ENCODE results near the gene AOX1.
"Not testable (repeated sequence)": the region's sequence is repeated elsewhere in the genome, so short reads cannot be mapped to it uniquely, and the experiment has no call there.

Gene AOX1

DNA sequence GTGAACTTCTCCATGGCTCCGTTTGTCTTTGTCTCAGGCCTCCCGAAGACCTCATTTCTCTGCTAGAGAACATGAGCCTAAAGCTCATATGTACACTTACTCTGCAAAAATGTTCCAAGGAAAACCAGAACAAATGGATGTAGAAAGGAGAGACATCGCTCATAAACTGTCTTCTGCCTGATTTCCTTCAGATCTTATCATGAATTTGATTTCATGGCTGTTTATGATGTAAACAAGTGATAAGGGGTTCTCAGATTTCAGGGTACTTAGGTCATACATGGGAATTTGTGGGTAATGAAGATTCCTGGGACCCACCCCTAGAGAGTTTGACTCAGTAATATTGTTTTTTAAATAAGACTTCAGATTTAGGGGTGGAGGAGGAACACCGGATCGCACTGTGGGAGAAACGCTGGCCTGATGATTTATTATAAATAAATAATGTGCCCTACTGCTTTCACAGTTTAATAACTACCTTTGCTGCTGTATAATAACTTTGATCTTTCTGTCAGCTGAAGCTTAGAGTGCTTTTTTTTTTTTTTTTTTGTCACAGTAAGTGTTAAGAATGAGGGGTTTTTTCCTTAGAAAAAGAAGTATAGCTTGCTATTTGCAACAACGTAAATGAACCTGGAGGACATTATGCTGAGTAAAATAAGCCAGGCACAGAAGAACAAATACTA, 14.9 kb downstream of the AOX1 start:
- no peak for DNase-seq (ENCODE audit: low read depth in 2 of 2, low spot score in 1 of 2)

DNA sequence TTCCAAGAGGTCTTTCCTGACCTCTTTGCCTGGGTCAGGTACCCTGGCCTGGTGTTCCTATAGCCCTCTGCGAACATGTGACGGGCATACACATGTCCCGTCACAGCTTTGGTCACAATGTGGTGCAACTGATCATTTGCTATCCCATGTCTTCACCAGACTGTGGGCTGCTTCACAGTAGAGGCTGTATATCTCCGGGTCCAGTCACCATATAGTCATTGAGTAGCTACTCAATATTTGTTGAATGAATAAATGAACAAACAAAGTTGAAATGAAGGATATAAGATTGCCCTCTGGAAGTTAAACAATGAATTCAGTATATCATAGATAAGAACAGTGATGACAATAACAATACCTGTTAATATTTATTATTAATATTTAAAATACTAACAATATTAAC, 16.8 kb downstream of the AOX1 start:
- DNase-seq (ENCODE audit: low read depth in 2 of 2, low spot score in 1 of 2) = no peak

DNA sequence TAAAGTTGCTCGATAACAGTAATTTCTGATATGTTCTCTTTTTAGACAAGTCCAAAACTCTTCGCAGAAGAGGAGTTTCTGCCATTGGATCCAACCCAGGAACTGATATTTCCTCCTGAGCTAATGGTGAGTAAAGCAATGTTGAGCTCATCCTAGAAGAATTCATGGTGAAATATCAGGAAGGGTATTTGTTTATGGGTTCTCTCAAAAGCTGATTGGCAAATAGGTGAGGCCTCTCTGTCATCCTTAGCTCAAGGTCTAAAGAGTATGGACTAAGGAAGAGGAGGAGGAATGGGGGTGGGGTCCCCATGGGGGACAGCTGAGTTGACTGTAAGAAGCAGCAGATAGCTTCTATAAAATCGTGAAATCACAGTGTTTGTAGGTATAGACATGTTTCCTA, 18.2 kb downstream of the AOX1 start:
- no peak for DNase-seq (ENCODE audit: low read depth in 2 of 2, low spot score in 1 of 2)

DNA sequence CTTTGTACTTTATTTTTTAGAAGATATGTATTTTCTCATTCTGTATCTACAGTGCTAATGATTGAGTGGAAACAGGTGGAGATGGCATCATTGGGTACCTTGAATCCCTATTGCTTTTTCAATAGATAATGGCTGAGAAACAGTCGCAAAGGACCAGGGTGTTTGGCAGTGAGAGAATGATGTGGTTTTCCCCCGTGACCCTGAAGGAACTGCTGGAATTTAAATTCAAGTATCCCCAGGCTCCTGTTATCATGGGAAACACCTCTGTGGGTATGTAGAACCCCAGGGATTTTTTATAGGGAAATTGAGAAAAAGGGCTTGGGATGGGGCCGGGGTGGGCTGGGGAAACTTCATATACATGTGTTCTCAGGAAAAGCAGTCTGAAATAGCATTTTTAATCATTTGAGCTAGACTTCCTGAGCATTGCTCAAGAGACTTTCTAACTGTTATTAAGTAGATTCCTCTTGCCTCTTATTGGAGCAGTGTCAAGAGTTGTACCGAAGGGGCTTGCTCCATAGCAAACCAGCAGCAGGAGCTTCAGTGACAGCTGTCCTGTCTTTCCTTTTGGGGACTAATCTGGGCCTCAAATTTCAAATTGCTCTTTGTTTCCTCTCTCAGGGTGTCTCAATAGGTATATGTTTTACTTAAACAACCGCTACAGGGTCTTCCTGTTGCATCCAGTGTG, 18.9 kb downstream of the AOX1 start:
- no peak for DNase-seq (ENCODE audit: low read depth in 2 of 2, low spot score in 1 of 2)

DNA sequence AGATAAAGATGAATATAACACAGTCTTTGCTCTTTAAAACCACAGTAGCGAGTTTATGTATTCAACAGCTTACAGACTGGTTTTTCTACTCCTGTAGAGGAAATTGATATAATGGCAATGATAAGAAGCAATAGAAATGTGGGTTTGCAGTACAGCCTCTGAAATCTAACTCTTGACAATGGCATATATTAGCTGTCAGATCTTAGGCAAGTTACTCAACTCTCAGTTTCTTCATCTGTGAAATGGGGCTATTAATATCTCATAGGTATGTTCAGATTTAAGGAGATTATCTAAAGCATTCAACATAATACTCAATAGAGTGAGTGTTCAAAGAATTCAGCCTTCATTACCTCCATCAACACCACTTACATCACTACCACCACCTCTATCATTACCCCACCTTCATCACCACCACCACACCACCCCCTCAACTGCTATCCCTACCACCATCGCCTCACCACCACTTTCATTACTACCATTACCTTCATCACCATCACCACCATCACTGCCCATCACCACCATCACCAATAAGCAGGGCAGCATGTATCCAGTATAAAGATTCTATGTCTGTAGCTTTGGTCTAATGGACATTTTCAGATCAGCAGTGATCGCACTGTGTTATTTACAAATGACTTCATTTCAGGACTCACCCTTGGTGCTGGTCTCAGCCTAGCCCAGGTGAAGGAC, 22.7 kb downstream of the AOX1 start:
- DNase-seq (ENCODE audit: low read depth in 2 of 2, low spot score in 1 of 2) = no peak

DNA sequence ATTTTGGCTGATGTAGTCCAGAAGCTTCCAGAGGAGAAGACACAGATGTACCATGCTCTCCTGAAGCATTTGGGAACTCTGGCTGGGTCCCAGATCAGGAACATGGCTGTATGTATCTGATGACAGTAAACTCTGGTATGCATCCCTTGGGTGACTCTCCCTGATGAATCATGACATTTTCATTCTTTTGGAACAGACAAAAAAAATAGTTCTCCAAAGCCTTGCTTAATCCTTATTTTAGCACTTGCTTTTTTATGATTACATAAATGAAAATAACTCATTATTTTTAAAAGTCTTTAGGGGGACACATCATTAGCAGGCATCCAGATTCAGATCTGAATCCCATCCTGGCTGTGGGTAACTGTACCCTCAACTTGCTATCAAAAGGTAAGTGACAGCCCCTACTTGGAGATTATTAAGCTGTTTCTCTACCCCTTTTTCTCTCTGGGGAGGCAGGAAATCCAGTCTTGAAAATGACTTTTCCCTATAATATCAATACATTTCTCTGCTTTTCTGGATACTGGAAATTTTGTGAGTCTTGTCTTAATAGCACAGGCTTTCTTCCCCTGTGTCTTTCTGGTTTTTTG, 23.3 kb downstream of the AOX1 start:
- no peak for DNase-seq (ENCODE audit: low read depth in 2 of 2, low spot score in 1 of 2)

DNA sequence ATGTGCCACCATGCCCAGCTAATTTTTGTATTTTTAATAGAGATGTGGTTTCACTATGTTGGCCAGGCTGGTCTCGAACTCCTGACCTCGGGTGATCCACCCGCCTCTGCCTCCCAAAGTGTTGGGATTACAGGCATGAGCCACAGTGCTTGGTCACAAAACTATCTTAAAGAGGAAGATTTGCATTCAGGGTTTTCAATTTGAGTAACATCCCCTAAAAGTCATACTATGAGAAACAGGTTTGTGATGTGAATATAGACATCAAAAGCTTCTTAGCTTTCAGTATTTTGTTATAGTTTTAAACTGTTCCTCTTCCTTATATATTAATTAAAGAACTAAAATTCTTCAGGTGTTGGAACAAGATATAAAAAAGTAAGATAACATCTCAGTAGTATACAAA, 24.4 kb downstream of the AOX1 start:
- not testable (repeated sequence) for DNase-seq (ENCODE audit: low read depth in 2 of 2, low spot score in 1 of 2)

DNA sequence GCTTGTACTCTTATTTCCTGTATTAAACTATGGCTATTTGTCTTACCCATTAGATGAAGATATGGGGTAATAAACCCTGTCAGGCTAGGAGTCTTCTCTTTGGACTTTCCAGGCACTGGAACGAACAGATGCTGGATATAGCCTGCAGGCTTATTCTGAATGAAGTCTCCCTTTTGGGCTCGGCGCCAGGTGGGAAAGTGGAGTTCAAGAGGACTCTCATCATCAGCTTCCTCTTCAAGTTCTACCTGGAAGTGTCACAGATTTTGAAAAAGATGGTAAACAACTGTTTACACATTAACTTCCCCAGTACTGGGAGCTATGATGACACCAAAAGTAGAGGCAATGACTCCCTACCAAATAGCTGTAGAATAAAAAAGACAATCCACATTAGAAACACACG, 27.9 kb downstream of the AOX1 start:
- no peak for DNase-seq (ENCODE audit: low read depth in 2 of 2, low spot score in 1 of 2)

DNA sequence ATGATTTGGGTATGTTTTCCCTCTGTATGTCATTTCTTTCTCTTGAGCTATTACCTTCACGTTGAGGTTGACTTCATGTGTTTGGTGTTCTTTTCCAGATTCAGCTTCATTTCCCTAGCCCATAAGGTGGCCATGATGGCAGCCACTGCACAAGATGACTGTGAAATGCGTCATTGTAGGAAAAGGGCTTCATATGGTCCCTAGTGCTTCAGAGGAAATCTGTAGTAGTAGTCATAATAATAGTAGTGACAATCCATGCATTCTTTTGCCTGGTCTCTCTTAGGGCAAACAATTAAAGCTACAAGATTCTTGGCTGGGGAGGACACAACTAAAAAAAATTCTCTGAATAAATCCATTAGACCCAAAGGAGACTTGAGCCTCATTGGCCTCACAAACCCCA, 28.4 kb downstream of the AOX1 start:
- no peak for DNase-seq (ENCODE audit: low read depth in 2 of 2, low spot score in 1 of 2)

DNA sequence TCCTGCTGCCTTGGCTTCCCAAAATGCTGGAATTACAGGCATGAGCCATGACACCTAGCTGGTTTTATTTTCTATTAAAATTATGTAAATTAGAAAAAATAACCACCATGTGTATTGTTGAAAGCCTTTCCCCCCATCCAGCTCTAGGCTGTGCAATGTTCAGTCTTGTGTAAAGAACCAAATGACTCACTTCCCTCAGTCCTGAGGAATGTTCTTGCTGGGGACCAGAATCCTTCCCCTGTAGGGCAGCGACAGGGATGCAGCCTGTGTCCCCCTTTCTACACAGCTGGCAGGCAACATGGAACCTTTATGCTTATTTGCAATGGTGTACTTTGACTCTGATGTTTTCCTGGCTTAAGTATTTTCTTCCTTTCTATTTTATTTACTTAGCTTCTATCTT, 29.4 kb downstream of the AOX1 start:
- no peak for DNase-seq (ENCODE audit: low read depth in 2 of 2, low spot score in 1 of 2)

DNA sequence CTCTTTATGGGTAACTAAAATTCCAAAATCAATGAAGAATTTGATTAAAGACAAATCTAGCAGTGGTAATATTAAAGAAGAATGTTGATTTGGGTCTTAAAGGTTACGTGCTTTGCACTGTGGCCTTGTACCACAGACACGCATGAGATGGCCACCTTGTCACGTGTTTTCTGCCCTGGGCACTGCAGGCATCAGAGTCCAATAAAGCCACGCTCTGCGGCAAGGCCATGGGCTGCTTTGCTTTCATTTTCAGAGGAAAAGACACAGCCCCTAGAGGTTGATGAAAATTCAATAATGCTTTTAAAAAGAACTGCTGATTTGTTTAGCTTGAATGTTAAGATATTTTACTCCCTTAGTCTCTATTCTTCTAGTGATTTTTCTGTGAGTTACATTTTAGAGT, 30.4 kb downstream of the AOX1 start:
- DNase-seq (ENCODE audit: low read depth in 2 of 2, low spot score in 1 of 2) = no peak

DNA sequence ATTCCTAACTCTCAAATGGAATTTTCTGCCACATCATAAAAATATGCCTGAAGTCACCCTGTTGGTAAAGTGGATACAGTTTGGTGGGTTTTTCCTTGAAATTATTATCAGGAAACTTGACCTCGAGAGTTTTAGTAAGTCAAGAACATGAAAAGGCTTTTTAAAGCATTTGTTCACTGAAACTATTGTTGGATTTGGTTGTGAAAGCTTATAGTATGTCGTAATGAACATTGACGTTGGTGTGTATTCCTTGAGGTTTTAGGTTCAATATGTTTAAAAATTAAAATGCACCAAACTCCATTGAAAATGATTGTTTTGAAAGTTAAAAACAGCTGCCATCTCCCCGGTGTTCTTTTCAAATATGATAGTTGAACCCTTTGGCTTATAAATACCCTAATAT, 30.8 kb downstream of the AOX1 start:
- no peak for DNase-seq (ENCODE audit: low read depth in 2 of 2, low spot score in 1 of 2)

DNA sequence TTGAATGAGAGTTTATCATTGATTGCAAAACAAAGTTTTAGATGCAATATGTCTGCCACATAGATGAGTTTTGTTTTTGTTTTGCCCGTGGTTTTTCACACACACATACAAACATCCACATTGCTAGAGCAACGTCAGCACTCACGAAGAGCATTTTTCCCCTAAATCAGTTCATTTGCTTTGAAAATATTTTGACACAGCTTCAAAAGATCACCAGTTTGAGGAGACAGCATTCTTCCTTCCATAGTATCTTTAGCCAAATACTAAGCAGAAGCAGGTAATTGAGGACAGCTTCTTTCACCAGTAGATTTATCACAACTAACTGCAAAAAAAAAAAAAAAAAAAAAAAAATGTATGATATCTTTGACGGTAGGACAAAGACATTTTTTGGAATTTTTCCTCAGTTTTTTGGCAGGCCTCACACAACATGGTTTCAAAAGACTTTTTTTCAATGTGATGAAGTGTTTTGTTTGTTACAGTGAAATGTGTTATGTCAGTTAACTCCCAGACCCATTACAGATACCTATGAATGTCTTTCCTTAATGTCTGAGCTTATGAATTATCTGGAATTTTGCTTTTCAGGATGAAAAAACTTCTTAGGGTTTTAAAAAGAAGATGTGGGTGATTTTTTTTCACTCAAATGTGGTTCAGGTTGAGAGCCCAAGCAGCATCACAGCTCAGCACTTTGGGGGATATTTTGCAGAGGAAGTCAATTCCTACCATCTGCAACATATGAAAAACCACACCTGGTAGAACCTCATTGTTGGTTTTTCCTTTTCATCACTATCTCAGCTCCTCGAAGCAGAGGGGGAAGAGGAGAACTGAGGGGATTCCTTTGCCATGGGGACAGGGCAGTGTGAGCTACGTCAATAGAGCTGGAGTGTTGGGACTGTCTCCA, 31.6 kb downstream of the AOX1 start:
- no peak for DNase-seq (ENCODE audit: low read depth in 2 of 2, low spot score in 1 of 2)

DNA sequence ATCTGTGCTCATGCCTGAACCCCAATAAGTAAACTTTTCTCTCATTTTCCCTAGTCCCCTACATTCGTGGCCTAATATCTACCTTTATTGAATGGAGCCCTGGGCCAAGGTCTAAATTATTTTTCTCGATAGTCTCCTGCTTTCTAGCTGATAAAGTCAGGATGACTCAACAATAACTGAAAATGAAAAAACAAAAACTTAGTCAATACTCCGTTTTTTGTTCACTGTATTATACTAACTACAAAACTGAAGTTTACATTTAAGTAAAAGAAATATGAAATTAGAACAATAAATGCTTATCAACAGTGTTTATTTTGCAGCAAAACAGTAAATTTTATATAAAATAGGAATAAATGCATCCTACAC, 32.2 kb downstream of the AOX1 start:
- no peak for DNase-seq (ENCODE audit: low read depth in 2 of 2, low spot score in 1 of 2)

DNA sequence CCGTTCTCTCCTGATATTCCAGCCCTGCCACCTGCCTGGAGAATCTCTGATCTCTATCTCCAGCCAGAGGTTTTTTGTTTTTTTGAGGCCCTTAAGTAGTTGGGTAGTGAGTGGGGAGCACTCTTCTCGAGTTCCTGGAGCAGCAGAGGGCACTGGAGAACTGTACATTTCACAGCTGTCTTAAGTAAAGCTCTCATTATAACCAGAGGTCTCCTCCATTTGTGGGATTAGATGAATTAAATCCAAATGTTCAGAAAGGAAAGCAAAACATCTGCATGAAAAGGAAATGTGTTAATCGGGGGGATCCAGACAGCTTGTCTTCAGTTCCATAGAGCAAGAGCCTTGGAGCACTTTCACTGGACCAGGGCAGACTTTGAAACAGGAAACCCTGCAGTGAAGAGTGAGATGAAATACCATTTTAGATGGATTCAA, 32.8 kb downstream of the AOX1 start:
- DNase-seq (ENCODE audit: low read depth in 2 of 2, low spot score in 1 of 2) = no peak

DNA sequence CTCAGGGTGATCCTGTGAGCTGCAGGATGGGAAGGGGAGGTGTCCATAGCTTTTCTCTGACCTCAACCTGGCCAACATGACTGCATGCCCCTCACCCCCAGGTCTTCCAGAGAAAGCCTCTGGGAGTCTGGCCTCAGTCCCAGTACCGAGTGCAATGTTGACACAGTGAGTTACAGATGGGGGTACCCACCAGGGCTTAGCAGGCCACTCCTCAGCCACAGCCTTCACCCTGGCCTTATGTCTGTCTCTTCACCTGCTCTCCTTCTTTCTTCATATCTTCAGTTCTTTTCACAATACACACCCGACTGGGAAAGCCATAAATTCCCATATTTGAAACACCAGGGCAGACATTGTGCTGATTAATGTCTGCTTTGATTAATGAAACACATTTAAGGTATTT, 33.5 kb downstream of the AOX1 start:
- DNase-seq (ENCODE audit: low read depth in 2 of 2, low spot score in 1 of 2) = no peak

DNA sequence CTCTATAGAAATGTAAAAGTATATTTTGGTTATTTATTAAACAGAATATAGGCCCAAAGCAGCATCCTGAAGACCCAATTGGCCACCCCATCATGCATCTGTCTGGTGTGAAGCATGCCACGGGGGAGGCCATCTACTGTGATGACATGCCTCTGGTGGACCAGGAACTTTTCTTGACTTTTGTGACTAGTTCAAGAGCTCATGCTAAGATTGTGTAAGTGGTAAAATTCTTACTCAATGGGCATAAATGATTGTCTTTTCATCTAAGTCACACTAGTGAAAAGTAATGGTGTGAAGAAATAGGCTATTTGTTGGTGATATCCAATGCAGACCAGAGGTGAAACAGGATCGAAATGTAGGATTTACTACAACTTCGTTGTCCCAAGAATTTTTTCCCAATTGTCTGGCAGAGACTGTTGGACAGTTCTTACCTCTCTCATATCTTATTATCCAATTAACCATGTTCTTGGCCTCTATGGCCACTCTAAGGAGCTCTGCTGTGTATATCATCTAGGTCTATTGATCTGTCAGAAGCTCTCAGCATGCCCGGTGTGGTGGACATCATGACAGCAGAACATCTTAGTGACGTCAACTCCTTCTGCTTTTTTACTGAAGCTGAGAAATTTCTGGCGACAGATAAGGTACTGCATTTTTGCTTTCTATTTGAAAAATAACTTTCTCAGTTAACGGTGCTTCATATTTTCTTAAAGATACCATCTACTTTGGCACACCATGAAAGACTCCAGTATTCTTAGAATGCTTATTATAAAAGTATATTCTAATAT, 35.0 kb downstream of the AOX1 start:
- DNase-seq (ENCODE audit: low read depth in 2 of 2, low spot score in 1 of 2) = no peak

DNA sequence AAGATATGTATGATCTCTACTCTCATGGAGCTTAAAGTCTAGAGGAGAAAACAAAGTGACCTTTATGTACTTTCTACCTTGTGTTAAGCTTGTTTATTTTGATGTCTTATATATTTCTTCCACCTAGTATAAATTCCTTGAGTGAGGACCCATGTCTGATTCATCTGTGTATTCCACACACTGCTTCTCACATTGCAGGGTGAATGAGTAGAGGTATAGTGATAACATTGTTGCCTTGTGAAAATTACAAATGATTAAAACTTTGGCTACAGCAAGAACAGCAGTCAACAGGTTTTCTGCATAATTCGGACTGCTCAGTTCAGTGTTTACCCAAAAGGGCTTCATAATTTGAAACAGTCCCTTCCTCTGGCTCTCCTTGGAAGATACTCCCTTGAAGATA, 36.3 kb downstream of the AOX1 start:
- DNase-seq (ENCODE audit: low read depth in 2 of 2, low spot score in 1 of 2) = no peak

DNA sequence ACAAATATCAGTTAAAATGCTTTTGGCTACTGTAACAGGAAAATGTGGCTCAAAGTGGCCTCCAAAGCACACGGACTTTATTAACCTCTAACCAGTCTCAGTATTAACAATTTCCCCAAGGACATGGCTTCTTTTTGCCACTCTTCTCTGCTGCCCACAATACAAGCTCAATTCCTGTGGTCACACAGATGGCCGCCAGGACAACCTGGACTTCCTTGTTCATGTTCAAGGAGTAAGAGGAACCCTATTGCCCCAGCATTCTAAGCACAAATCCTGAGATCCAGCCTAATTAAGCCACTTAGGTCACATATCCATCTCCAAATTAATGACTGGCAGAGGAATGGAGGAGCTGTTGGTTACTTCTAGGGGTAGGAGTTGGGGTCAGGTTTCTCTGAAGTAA, 38.2 kb downstream of the AOX1 start:
- DNase-seq (ENCODE audit: low read depth in 2 of 2, low spot score in 1 of 2) = no peak

DNA sequence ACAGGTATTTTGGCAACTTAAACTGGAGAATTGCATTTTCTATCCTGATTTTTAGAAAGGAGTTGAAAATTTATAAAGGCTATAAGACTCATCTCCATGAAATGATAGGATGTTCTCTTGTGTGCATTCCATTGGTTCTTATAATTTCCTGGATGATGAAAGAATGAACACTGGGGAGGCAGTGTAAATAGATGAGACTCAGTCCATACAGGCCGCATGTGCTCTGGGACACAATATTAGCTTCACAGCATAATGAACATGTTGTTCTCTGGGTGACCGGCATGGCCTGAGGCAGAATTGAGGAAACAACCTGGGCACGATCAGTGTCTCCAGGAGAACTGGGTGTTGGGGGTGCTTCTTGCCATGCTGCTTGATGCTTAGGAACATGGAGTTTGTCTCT, 38.8 kb downstream of the AOX1 start:
- no peak for DNase-seq (ENCODE audit: low read depth in 2 of 2, low spot score in 1 of 2)

All from stimulated activated CD8-positive, alpha-beta memory T cell treated with anti-CD3 and anti-CD28 coated beads, Interleukin-4, amount 100 ng/mL, for 4 hours (primary cell).